SK-N-SH (cell line): ENCODE measurements around the gene GSTM2. TPM values are rescaled to one million over a fixed set of nuclear protein-coding genes. Genes with fewer than 3 reads are reported as not detected.

Source experiments
- CTCF ChIA-PET: fragments of 300-600, 350-600 bp; formaldehyde crosslinking; extraction: SDS; loops from one replicate; lab custom pipeline; 2021; lab: Yijun Ruan, JAX
- POLR2A ChIA-PET: fragments of 350-600 bp; sonication (Branson Sonifier 250); formaldehyde crosslinking; extraction: SDS; loops from one replicate; lab custom pipeline; 2020; ENCODE audit warnings: antibody characterized with exemption, inconsistent platforms; lab: Yijun Ruan, JAX
- DNase-seq: peaks from one replicate; pipeline ENCODE4 v3.0.0; 2012
- H2AFZ ChIP-seq: fragments of 200-600 bp; sonication (generic); 2 replicates; pipeline ENCODE4 v1.8.1; 2016; ENCODE audit warnings: antibody characterized with exemption, mild to moderate bottlenecking, low read depth
- H3F3A ChIP-seq: fragments of 200-600 bp; sonication (generic); replicated peaks from 2 replicates; pipeline ENCODE3; 2016; ENCODE audit warnings: antibody characterized with exemption, mild to moderate bottlenecking; ENCODE audit not compliant: insufficient read depth
- H3K27ac ChIP-seq, 2 experiments: fragments of 200-500 bp in 1 of 2; fragments of 200-600 bp in 1 of 2; sonication (Bioruptor generic) in 1 of 2; sonication (generic), shearing (Covaris generic) in 1 of 2; 2 replicates each; pipeline versions ENCODE4 v1.5.1 to v1.6.1; 2014 to 2016; ENCODE audit warnings: low read depth in 2 of 2, inconsistent platforms in 1 of 2, low read length in 1 of 2, mild to moderate bottlenecking in 1 of 2, mixed read lengths in 1 of 2
- H3K27me3 ChIP-seq: fragments of 200-600 bp; sonication (generic), shearing (Covaris generic); 2 replicates; pipeline ENCODE4 v1.6.1; 2016; ENCODE audit warnings: mixed run types; ENCODE audit not compliant: insufficient read depth
- H3K36me3 ChIP-seq, 2 experiments: fragments of 200-500 bp in 1 of 2; fragments of 200-600 bp in 1 of 2; sonication (Bioruptor generic) in 1 of 2; sonication (generic) in 1 of 2; replicated peaks in 1 of 2; 2 replicates each; pipeline versions ENCODE3 to v1.5.1; 2014 to 2016; ENCODE audit warnings: low read length in 1 of 2, mild to moderate bottlenecking in 1 of 2; ENCODE audit not compliant: insufficient read depth in 2 of 2, control insufficient read depth in 1 of 2
- H3K4me1 ChIP-seq, 2 experiments: fragments of 200-500 bp in 1 of 2; fragments of 200-600 bp in 1 of 2; sonication (Bioruptor generic) in 1 of 2; sonication (generic), shearing (Covaris generic) in 1 of 2; 2 replicates each; pipeline versions ENCODE4 v1.5.1 to v1.6.1; 2014 to 2016; ENCODE audit warnings: low read depth in 1 of 2, low read length in 1 of 2, mixed run types in 1 of 2; ENCODE audit not compliant: insufficient read depth in 2 of 2, control insufficient read depth in 1 of 2
- H3K4me2 ChIP-seq: fragments of 200-600 bp; sonication (generic), shearing (Covaris generic); 2 replicates; pipeline ENCODE4 v1.6.1; 2017; ENCODE audit warnings: mixed run types
- H3K4me3 ChIP-seq, 2 experiments: fragments of 200-500 bp in 1 of 2; fragments of 200-600 bp in 1 of 2; sonication (Bioruptor generic) in 1 of 2; sonication (generic), shearing (Covaris generic) in 1 of 2; 2 replicates each; pipeline versions ENCODE4 v1.5.1 to v1.8.1; 2014 to 2016; ENCODE audit warnings: low read depth in 2 of 2, inconsistent platforms in 1 of 2, low read length in 1 of 2, mild to moderate bottlenecking in 1 of 2, mixed read lengths in 1 of 2, moderate library complexity in 1 of 2
- H3K79me2 ChIP-seq: fragments of 200-600 bp; sonication (generic); 2 replicates; pipeline ENCODE4 v1.8.1; 2017; ENCODE audit warnings: mild to moderate bottlenecking; ENCODE audit not compliant: insufficient read depth
- H3K9ac ChIP-seq: fragments of 200-600 bp; sonication (generic); 2 replicates; pipeline ENCODE4 v1.6.1; 2017; ENCODE audit warnings: mixed run types
- H3K9me2 ChIP-seq: fragments of 200-600 bp; sonication (generic); 2 replicates; pipeline ENCODE4 v1.6.1; 2017; ENCODE audit warnings: mixed run types
- H3K9me3 ChIP-seq: fragments of 200-600 bp; sonication (generic); 2 replicates; pipeline ENCODE4 v1.6.1; 2017; ENCODE audit warnings: mixed run types, mild to moderate bottlenecking, moderate library complexity
- H4K20me1 ChIP-seq: fragments of 200-600 bp; sonication (generic); 2 replicates; pipeline ENCODE4 v1.6.1; 2017; ENCODE audit warnings: mild to moderate bottlenecking, mixed run types; ENCODE audit not compliant: insufficient read depth
- CHD2 ChIP-seq: fragments of 150-350 bp; IDR thresholded peaks from 2 replicates; pipeline ENCODE4 v1.6.1; 2018; ENCODE audit warnings: low read length; ENCODE audit not compliant: partially characterized antibody
- CTCF ChIP-seq: fragments of 200-600 bp; sonication (generic); IDR thresholded peaks from 2 replicates; pipeline ENCODE4 v1.6.1; 2017; ENCODE audit warnings: antibody characterized with exemption, mild to moderate bottlenecking, moderate library complexity
- ELF1 ChIP-seq: IDR thresholded peaks from 2 replicates; pipeline ENCODE4 v1.4.0; 2012
- FOSL2 ChIP-seq: IDR thresholded peaks from 2 replicates; pipeline ENCODE4 v1.4.0; 2012; ENCODE audit warnings: low read depth, mild to moderate bottlenecking, moderate library complexity, borderline replicate concordance
- IRF3 ChIP-seq: fragments of 150-350 bp; IDR thresholded peaks from 2 replicates; pipeline ENCODE4 v1.6.1; 2016; ENCODE audit warnings: mild to moderate bottlenecking, low read depth, low read length
- JUND ChIP-seq: IDR thresholded peaks from 2 replicates; pipeline ENCODE4 v1.4.0; 2012
- MXI1 ChIP-seq: IDR thresholded peaks from 2 replicates; pipeline ENCODE4 v1.6.1; 2012; ENCODE audit warnings: mild to moderate bottlenecking, low read depth, low read length, improper control_type of control experiment
- PBX3 ChIP-seq: IDR thresholded peaks from 2 replicates; pipeline ENCODE4; 2012
- RCOR1 ChIP-seq: fragments of 150-350 bp; IDR thresholded peaks from 2 replicates; pipeline ENCODE4 v1.6.1; 2017; ENCODE audit warnings: antibody characterized with exemption, low read length
- TCF12 ChIP-seq: IDR thresholded peaks from 2 replicates; pipeline ENCODE4 v1.4.0; 2012
- WGBS: methylation state at CpG from one replicate; pipeline ENCODE4 v1.1.6; 2017; ENCODE audit warnings: low lambda C conversion rate; 5-methylcytosine and 5-hydroxymethylcytosine counted together
- polyA plus RNA-seq, 3 experiments: library from polyadenylated mRNA; depleted of rRNA; stranded (reverse); fragments of >200 nt; gene quantifications; 2 replicates each; pipeline ENCODE4 v1.2.3, GENCODE V29; 2012

GSTM2 gene
- polyA plus RNA-seq, 1 of the 3 experiments (the other 2 are of a cell fraction), result 70.2 TPM

- 79% methylated on average over 8 of the region's 9 CpGs for WGBS
- CTCF ChIA-PET, result interaction anchor here (0.6 to 9.5 kb wide), 12 partner anchors 9 to 418 kb away, joined by 3 to 169 read pairs (median 20); partner anchors contain the start of genes AHCYL1, AMPD2, GNAI3 and GNAT2
- Histone ChIP-seq H3K9ac (no peak overlapping the region), H3K9me2 (no peaks in the 10 kb centered on the region), H3F3A (peaks cover 4% of the 10 kb centered on the region), H3K4me1 (peaks cover 7 to 88% of the 10 kb centered on the region in 2 experiments; a peak in 3 of 4 replicates), H4K20me1 (no peaks in the 10 kb centered on the region)
- TF ChIP-seq CTCF (no peak), FOSL2 (peak; percentile 44; the same call in 1 of the 2 replicates), PBX3 (peak; percentile 41; the same call in 1 of the 2 replicates), TCF12 (peak; percentile 41; the same call in 1 of the 2 replicates), JUND (peak; percentile 32)
- TF ChIP-seq, all 33 proteins: peak for 4
- Histone ChIP-seq H3K36me3 (peaks cover 9 to 12% of the 10 kb centered on the region in 2 experiments), H3K27me3 (no peaks in the 10 kb centered on the region), H3K79me2 (no peaks in the 10 kb centered on the region), H2AFZ (no peak overlapping the region), H3K4me3 (no peak overlapping the region), H3K4me2 (peak overlapping the region; percentile 29; the same call in 1 of the 2 replicates), H3K9me3 (no peaks in the 10 kb centered on the region; the same call in 1 of the 2 replicates), H3K27ac (peak overlapping the region; percentile 13 to 98; a peak in 3 of 4 replicates)
- POLR2A ChIA-PET, result interaction anchor here (1.0 kb wide), 1 partner anchor 88 kb away, joined by 5 read pairs; the partner anchor contains the start of gene GNAI3
- DNase-seq, result no peak
These were observed 31.5 kb upstream of the GSTM2 start for GRCh38 chr1:109636201-109636952.

- H3K4me1 ChIP-seq, result peaks cover 7 to 82% of the 10 kb centered on the region in 2 experiments; a peak in 3 of 4 replicates
- no peaks in the 10 kb centered on the region for H3K79me2 ChIP-seq
- H3K27ac ChIP-seq, result peak overlapping the region in 1 of 2 experiments; percentile 98; a peak in 2 of 4 replicates
- no peaks in the 10 kb centered on the region; the same call in 1 of the 2 replicates for H3K9me3 ChIP-seq
- TF ChIP-seq CHD2 (no peak), RCOR1 (no peak), ELF1 (no peak), IRF3 (no peak), MXI1 (no peak)
- H3K9me2 ChIP-seq, result no peaks in the 10 kb centered on the region
- ChIA-PET POLR2A (interaction anchor here (1.5 to 4.9 kb wide), 2 partner anchors 14 to 89 kb away, joined by 7 to 44 read pairs; partner anchors contain the start of gene GNAI3), CTCF (interaction anchor here (1.0 to 9.5 kb wide), 11 partner anchors 10 to 347 kb away, joined by 3 to 169 read pairs (median 32); partner anchors contain the start of genes AHCYL1, CYB561D1 and GNAI3)
- DNase-seq, result no peak
- H3K9ac ChIP-seq, result no peak overlapping the region
- no peaks in the 10 kb centered on the region for H3K27me3 ChIP-seq
- no peak overlapping the region for H3K4me3 ChIP-seq
- 97% methylated on average over 7 of the region's 7 CpGs for WGBS
- peaks cover 4% of the 10 kb centered on the region for H3F3A ChIP-seq
- no peak overlapping the region for H2AFZ ChIP-seq
- H3K36me3 ChIP-seq, result peaks cover 0 to 6% of the 10 kb centered on the region in 2 experiments
- H3K4me2 ChIP-seq, result no peak overlapping the region
- no peaks in the 10 kb centered on the region for H4K20me1 ChIP-seq
These were observed 30.4 kb upstream of the GSTM2 start for GRCh38 chr1:109637446-109637845.
